HEK293 (cell line): Measurements from ENCODE around the gene KLF2.
A peak's percentile ranks its signal among the peaks of the same experiment; 100 is the strongest.

Experiments
- GLI4 ChIP-seq: fragments of 450-650 bp; formaldehyde crosslinking; IDR thresholded peaks from 2 replicates; pipeline ENCODE4 v1.5.1; 2016; ENCODE audit warnings: missing biosample characterization, missing genetic modification characterization
- HOXC10 ChIP-seq: sonication (generic); formaldehyde crosslinking; IDR thresholded peaks from 2 replicates; pipeline ENCODE4 v1.8.1; 2023; ENCODE audit warnings: mild to moderate bottlenecking, missing genetic modification reagents
- OSR2 ChIP-seq: fragments of 450-650 bp; formaldehyde crosslinking; IDR thresholded peaks from 2 replicates; pipeline ENCODE4 v1.5.1; 2016; ENCODE audit warnings: missing biosample characterization, missing genetic modification characterization
- PRDM2 ChIP-seq: fragments of 450-650 bp; formaldehyde crosslinking; IDR thresholded peaks from 2 replicates; pipeline ENCODE4 v1.5.1; 2016; ENCODE audit warnings: missing biosample characterization, missing genetic modification characterization, borderline replicate concordance
- SP3 ChIP-seq: fragments of 450-650 bp; formaldehyde crosslinking; IDR thresholded peaks from 2 replicates; pipeline ENCODE4 v1.5.1; 2016; ENCODE audit warnings: missing biosample characterization, missing genetic modification characterization
- YY1 ChIP-seq: fragments of 450-650 bp; formaldehyde crosslinking; IDR thresholded peaks from 2 replicates; pipeline ENCODE4 v1.5.1; 2018; ENCODE audit warnings: missing biosample characterization, missing genetic modification characterization
- ZFHX2 ChIP-seq: fragments of 450-650 bp; formaldehyde crosslinking; conservative IDR thresholded peaks from 2 replicates; pipeline ENCODE4 v1.5.1; 2016; ENCODE audit warnings: missing biosample characterization, missing genetic modification characterization
- ZNF175 ChIP-seq: fragments of 450-650 bp; formaldehyde crosslinking; IDR thresholded peaks from 2 replicates; pipeline ENCODE4 v1.5.1; 2016; ENCODE audit warnings: missing biosample characterization, missing genetic modification characterization
- ZNF211 ChIP-seq: fragments of 450-650 bp; formaldehyde crosslinking; IDR thresholded peaks from 2 replicates; pipeline ENCODE4 v1.5.1; 2016; ENCODE audit warnings: low read depth, missing biosample characterization, missing genetic modification characterization
- ZNF214 ChIP-seq: fragments of 450-650 bp; formaldehyde crosslinking; IDR thresholded peaks from 2 replicates; pipeline ENCODE4 v1.5.1; 2017; ENCODE audit warnings: missing biosample characterization, mild to moderate bottlenecking, missing genetic modification characterization, borderline replicate concordance
- ZNF37A ChIP-seq: fragments of 450-650 bp; IDR thresholded peaks from 2 replicates; pipeline ENCODE4 v1.5.1; 2018; ENCODE audit warnings: missing biosample characterization, missing genetic modification characterization
- ZNF521 ChIP-seq: fragments of 450-650 bp; formaldehyde crosslinking; IDR thresholded peaks from 2 replicates; pipeline ENCODE4 v1.5.1; 2017; ENCODE audit warnings: missing biosample characterization, mild to moderate bottlenecking, missing genetic modification characterization
- ZNF580 ChIP-seq: fragments of 450-650 bp; formaldehyde crosslinking; IDR thresholded peaks from 2 replicates; pipeline ENCODE4 v1.5.1; 2016; ENCODE audit warnings: missing biosample characterization, missing genetic modification characterization
- TF ChIP-seq, protein P1 (sequence below): fragments of 450-650 bp; formaldehyde crosslinking; IDR thresholded peaks from 2 replicates; pipeline ENCODE4 v1.5.1; 2016; ENCODE audit warnings: missing biosample characterization, missing genetic modification characterization

DNA sequence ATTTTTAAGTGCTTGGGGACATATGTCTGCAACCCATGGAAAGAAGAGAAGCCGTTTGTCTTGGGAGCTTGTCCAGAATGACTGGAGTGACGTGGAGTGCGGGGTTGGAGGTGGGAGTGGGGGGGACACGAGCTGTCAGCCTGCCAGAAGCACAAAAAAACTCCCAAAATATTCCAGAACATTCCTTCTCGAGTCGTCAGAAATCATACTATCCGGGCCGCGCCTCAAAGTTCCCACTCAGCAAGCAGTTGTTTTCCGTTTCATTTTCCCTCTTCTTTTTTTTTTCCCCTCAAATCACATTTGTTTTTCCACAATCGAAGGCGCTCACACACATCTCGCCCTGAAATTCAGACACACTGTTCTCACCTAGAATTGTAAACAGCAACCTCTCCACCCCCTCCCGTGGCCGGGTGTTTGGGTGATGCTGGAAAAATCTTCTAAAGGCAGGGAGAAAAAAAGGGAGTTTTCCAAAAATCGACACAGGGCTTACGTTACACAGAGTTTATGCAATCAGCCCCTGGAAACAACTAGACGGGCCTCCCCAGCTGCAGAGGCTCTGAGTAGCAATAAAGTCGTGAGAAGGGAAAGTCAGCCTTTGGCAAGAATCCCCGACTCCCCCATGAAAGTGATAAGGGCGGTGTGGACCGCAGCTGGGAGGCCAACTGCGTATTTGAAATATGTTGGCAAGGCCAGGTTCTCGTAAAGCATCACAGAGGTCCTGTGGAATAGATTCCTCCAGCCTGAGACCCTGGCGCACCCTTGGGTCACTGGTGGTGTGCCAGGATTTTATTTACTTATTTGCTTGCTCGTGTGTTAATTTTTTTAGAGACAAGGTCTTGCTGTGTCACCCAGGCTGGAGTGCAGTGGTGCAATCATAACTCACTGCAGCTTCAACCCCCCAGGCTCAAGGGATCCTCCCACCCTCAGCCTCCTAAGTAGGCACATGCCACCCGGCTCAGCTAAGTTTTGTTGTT lies 31.2 kb upstream of the KLF2 start:
- TF ChIP-seq SP3 (tag by site-specific recombination) (no peak), ZFHX2 (tag by site-specific recombination) (peak; percentile 14; the same call in 1 of the 2 replicates), ZNF37A (no peak), ZNF521 (no peak), OSR2 (tag by site-specific recombination) (no peak), PRDM2 (no peak), GLI4 (tag by site-specific recombination) (no peak), ZNF580 (tag by site-specific recombination) (no peak), HOXC10 (no peak), ZNF211 (tag by site-specific recombination) (no peak), YY1 (tag by site-specific recombination) (no peak), ZNF214 (tag by site-specific recombination) (no peak), ZNF175 (tag by site-specific recombination) (no peak)
- TF ChIP-seq, protein P1, sequence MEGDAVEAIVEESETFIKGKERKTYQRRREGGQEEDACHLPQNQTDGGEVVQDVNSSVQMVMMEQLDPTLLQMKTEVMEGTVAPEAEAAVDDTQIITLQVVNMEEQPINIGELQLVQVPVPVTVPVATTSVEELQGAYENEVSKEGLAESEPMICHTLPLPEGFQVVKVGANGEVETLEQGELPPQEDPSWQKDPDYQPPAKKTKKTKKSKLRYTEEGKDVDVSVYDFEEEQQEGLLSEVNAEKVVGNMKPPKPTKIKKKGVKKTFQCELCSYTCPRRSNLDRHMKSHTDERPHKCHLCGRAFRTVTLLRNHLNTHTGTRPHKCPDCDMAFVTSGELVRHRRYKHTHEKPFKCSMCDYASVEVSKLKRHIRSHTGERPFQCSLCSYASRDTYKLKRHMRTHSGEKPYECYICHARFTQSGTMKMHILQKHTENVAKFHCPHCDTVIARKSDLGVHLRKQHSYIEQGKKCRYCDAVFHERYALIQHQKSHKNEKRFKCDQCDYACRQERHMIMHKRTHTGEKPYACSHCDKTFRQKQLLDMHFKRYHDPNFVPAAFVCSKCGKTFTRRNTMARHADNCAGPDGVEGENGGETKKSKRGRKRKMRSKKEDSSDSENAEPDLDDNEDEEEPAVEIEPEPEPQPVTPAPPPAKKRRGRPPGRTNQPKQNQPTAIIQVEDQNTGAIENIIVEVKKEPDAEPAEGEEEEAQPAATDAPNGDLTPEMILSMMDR (tag by site-specific recombination) = no peak
